B cell (primary cell): ENCODE results near the gene NAV2. TPM values are rescaled to one million over a fixed set of nuclear protein-coding genes. Genes with fewer than 3 reads are reported as not detected.

Experiments
- ATAC-seq: fragments of 200-7000 bp; cut with Tn5 transposase; one replicate; pipeline ENCODE4 v1.10.0; 2021; ENCODE audit warnings: low read depth, mild to moderate bottlenecking, moderate number of reproducible peaks, moderate library complexity
- CTCF ChIA-PET: fragments of 350-600 bp; sonication (Branson Sonifier 250); formaldehyde crosslinking; loops from one replicate; lab custom pipeline; 2021; ENCODE audit warnings: antibody characterized with exemption, inconsistent platforms; lab: Charles Lee
- POLR2A ChIA-PET: fragments of 350-600 bp; sonication (Branson Sonifier 250); formaldehyde crosslinking; loops from one replicate; lab custom pipeline; 2021; ENCODE audit warnings: antibody characterized with exemption; lab: Charles Lee
- DNase-seq: peaks from one replicate; pipeline ENCODE4 v3.0.0; 2013
- H2AFZ ChIP-seq: 2 replicates; pipeline ENCODE4 v1.6.1; 2012; ENCODE audit warnings: mild to moderate bottlenecking, low read depth, low read length; ENCODE audit not compliant: insufficient read depth, poor library complexity, severe bottlenecking
- H3K27ac ChIP-seq, 2 donors: 1 replicate in 1 of 2; 2 replicates in 1 of 2; pipeline ENCODE4 v1.5.1; 2012 to 2013; ENCODE audit warnings: low read length in 2 of 2, mild to moderate bottlenecking in 2 of 2, moderate library complexity in 1 of 2
- H3K27me3 ChIP-seq, 4 experiments: fragments of 200-600 bp in 1 of 4; sonication (generic) in 1 of 4; replicated peaks in 1 of 4; 1 replicate in 2 of 4; 2 replicates in 2 of 4; pipeline versions ENCODE4 v1.6.1 to v1.7.0; 2013 to 2016; ENCODE audit warnings: low read length in 3 of 4, mild to moderate bottlenecking in 2 of 4, mixed read lengths in 1 of 4, moderate library complexity in 1 of 4; ENCODE audit not compliant: insufficient read depth in 4 of 4, control insufficient read depth in 3 of 4; ENCODE audit errors: control extremely low read depth in 1 of 4
- H3K36me3 ChIP-seq, 2 experiments: replicated peaks in 1 of 2; 1 replicate in 1 of 2; 2 replicates in 1 of 2; pipeline versions ENCODE4 v1.6.1 to v1.7.1; 2013; ENCODE audit warnings: low read length in 1 of 2; ENCODE audit not compliant: insufficient read depth in 2 of 2, control insufficient read depth in 1 of 2; ENCODE audit errors: control extremely low read depth in 1 of 2, extremely low read depth in 1 of 2
- H3K4me1 ChIP-seq, 2 donors: fragments of 200-600 bp in 1 of 2; sonication (generic) in 1 of 2; 1 replicate in 1 of 2; 2 replicates in 1 of 2; pipeline versions ENCODE4 v1.5.1 to v1.6.1; 2013 to 2017; ENCODE audit warnings: low read length in 2 of 2; ENCODE audit not compliant: control insufficient read depth in 2 of 2, insufficient read depth in 2 of 2
- H3K4me2 ChIP-seq: replicated peaks from 2 replicates; pipeline ENCODE3; 2012; ENCODE audit warnings: mild to moderate bottlenecking, low read depth, low read length; ENCODE audit not compliant: poor library complexity, severe bottlenecking
- H3K4me3 ChIP-seq, 5 experiments: fragments of 200-600 bp in 1 of 5; sonication (generic) in 1 of 5; 1 replicate in 3 of 5; 2 replicates in 2 of 5; pipeline versions ENCODE4 v1.5.1 to v1.7.0; 2011 to 2016; ENCODE audit warnings: low read length in 4 of 5, mild to moderate bottlenecking in 4 of 5, low read depth in 2 of 5, control low read depth in 1 of 5, moderate library complexity in 1 of 5; ENCODE audit not compliant: insufficient read depth in 1 of 5; ENCODE audit errors: control extremely low read depth in 1 of 5, extremely low read depth in 1 of 5
- H3K79me2 ChIP-seq: fragments of 200-600 bp; sonication (generic); one replicate; pipeline ENCODE4 v1.6.0; 2016; ENCODE audit warnings: low read length; ENCODE audit not compliant: control insufficient read depth, insufficient read depth
- H3K9ac ChIP-seq: fragments of 200-600 bp; sonication (generic); 2 replicates; pipeline ENCODE4 v1.6.1; 2017; ENCODE audit warnings: mild to moderate bottlenecking, low read length, moderate library complexity
- H3K9me3 ChIP-seq, 3 donors: one replicate each; pipeline versions ENCODE4 v1.6.1 to v1.7.1; 2013; ENCODE audit warnings: low read length in 2 of 3; ENCODE audit not compliant: control insufficient read depth in 2 of 3, insufficient read depth in 1 of 3; ENCODE audit errors: control extremely low read depth in 1 of 3
- H4K20me1 ChIP-seq: 2 replicates; pipeline ENCODE4 v1.6.0; 2012; ENCODE audit warnings: mild to moderate bottlenecking, low read length; ENCODE audit not compliant: insufficient read depth, control insufficient read depth, poor library complexity, severe bottlenecking
- H3K27ac Mint-ChIP-seq: one replicate; pipeline ENCODE4 v1.8.0; 2021; ENCODE audit warnings: mixed read lengths
- H3K27me3 Mint-ChIP-seq: one replicate; pipeline ENCODE4 v1.8.0; 2021; ENCODE audit warnings: mixed read lengths
- H3K4me1 Mint-ChIP-seq: one replicate; pipeline ENCODE4 v1.8.0; 2021; ENCODE audit warnings: mixed read lengths
- H3K4me3 Mint-ChIP-seq: one replicate; pipeline ENCODE4 v1.8.0; 2021; ENCODE audit warnings: mixed read lengths
- H3K9me3 Mint-ChIP-seq: one replicate; pipeline ENCODE4 v1.8.0; 2022; ENCODE audit warnings: mixed read lengths; ENCODE audit not compliant: insufficient read depth
- CTCF ChIP-seq: fragments of 200-600 bp; IDR thresholded peaks from one replicate; pipeline ENCODE4 v1.8.0; 2022; ENCODE audit warnings: antibody characterized with exemption, mild to moderate bottlenecking
- EZH2 ChIP-seq: IDR thresholded peaks from 2 replicates; pipeline ENCODE4 v1.6.1; 2012; ENCODE audit warnings: borderline replicate concordance, low read depth, mild to moderate bottlenecking, moderate library complexity, low read length; ENCODE audit not compliant: insufficient read depth, poor library complexity, severe bottlenecking
- WGBS: methylation state at CpG from one replicate; pipeline ENCODE4 v1.1.5; 2013; ENCODE audit warnings: missing lambda C conversion rate; ENCODE audit not compliant: insufficient coverage; 5-methylcytosine and 5-hydroxymethylcytosine counted together
- intact Hi-C: fragments of 100-400 bp; cut with micrococcal nuclease; formaldehyde crosslinking; loops from one replicate; pipeline ENCODE4 v1.10.0; 2022
- polyA plus RNA-seq: library from polyadenylated mRNA; depleted of rRNA; stranded (reverse); fragments of >200 nt; gene quantifications from 2 replicates; pipeline ENCODE4 v1.2.3, GENCODE V29; 2012
- total RNA-seq, 2 donors: library from RNA; stranded (reverse); fragments of 120-200 nt in 1 of 2; gene quantifications; 1 replicate in 1 of 2; 2 replicates in 1 of 2; pipeline versions ENCODE4 v1.2.3 to v1.2.4, GENCODE V29; 2013 to 2022

Gene NAV2
- total and polyA plus RNA-seq, 2 donors (not counting 1 experiment from before 2014, with no cell fraction given) = 0.82 to 22.2 TPM

GRCh38 chr11:20162824-20163782, 450.5 kb downstream of the NAV2 start:
- peak overlapping the region; percentile 53 for H3K27ac Mint-ChIP-seq
- Histone ChIP-seq H3K27me3 (peaks cover 0 to 93% (median 67%) of the 10 kb centered on the region in 4 experiments), H3K4me3 (no peak overlapping the region)

More at GRCh38 chr11:20162824-20163782, 450.5 kb downstream of the NAV2 start:
- TF ChIP-seq EZH2 (no peak), CTCF (no peak)
- H3K9ac ChIP-seq = no peak overlapping the region
- DNase-seq = peak; percentile 29
- H3K4me2 ChIP-seq = peak overlapping the region; percentile 34
- 4% methylated on average over 61 of the region's 61 CpGs for WGBS
- peaks cover 9 to 14% of the 10 kb centered on the region in 2 donors for H3K4me1 ChIP-seq
- no peaks in the 10 kb centered on the region for H3K36me3 ChIP-seq
- ChIA-PET POLR2A (no interaction called here), CTCF (no interaction called here)
- peaks cover 84% of the 10 kb centered on the region for H3K27me3 Mint-ChIP-seq
- H3K4me3 Mint-ChIP-seq = no peak overlapping the region
- H3K27ac ChIP-seq = no peak overlapping the region
- no peaks in the 10 kb centered on the region for H4K20me1 ChIP-seq
- H3K9me3 ChIP-seq = peaks cover 1 to 45% (median 21%) of the 10 kb centered on the region in 3 donors
- no peak overlapping the region for H2AFZ ChIP-seq
- peaks cover 14% of the 10 kb centered on the region for H3K4me1 Mint-ChIP-seq
- intact Hi-C loops = no loop called here
- no peaks in the 10 kb centered on the region for H3K9me3 Mint-ChIP-seq
- ATAC-seq = no peak
- no peaks in the 10 kb centered on the region for H3K79me2 ChIP-seq
